Measurements from ENCODE around the gene AKAP6. TPM values are rescaled to one million over a fixed set of nuclear protein-coding genes. Genes with fewer than 3 reads are reported as not detected.

Gene AKAP6
- total RNA-seq, 1 experiment from 2014 or later: 1.9 TPM

DNA sequence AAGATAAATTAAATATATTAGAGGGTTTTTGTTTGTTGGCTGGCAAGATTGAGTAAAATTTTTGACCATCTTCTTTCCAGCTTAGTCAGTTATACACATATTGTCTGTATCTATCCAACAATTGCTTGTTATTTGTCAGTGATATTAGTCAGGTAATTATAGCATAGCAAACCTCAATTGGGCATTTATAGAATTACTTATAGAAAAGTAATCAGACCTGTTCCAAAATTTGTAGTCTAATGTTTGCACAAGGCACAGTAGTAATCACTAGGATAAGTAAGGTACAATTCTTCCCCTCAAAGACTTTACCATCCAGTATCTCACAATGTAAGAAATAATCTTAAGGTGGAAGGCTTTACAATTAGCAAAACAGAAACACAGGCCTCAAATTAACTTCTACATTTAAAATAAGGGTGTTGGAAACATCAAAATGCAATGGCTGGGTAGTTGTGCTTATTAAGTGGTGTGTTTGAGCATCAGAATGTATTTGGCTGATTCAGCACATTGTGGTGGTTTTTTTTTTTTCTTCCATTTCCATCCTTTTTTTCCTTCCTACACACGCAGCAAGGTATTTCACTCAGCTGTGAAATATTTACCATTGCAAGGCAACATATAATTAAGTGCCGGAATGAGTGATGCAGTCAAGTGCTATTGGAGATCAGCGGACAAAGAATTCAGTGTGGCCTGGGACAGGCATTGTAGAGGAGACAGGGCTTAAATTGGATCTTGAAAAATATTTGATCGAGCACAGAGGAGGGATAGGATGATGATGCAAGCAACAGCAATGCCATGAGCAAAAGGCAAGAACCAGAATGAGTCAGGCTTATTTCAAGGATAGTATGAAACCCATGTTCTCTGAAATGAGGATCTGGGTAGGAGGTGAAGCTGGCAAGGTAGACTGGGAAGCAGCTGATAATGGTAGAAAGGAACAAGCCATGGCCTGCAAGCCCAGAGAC is 178.2 kb downstream of the AKAP6 start:
- Histone ChIP-seq H2AFZ (ENCODE audit: low read depth, low read length, poor library complexity, severe bottlenecking) (no peak overlapping the region), H3K27me3 (ENCODE audit: insufficient read depth, low read length) (no peaks in the 10 kb centered on the region), H3K79me2 (ENCODE audit: insufficient read depth, low read length) (no peaks in the 10 kb centered on the region), H3K36me3 (ENCODE audit: control insufficient read depth in 1 of 2, insufficient read depth in 2 of 2, low read length in 2 of 2) (no peaks in the 10 kb centered on the region), H3K9me2 (ENCODE audit: insufficient read depth) (no peaks in the 10 kb centered on the region), H3K9ac (ENCODE audit: low read length) (no peak overlapping the region), H4K20me1 (ENCODE audit: insufficient read depth) (no peaks in the 10 kb centered on the region; the same call in 1 of the 2 replicates), H3K4me1 (ENCODE audit: control insufficient read depth in 1 of 2, insufficient read depth in 2 of 2, low read length in 2 of 2) (no peaks in the 10 kb centered on the region), H3K27ac (ENCODE audit: low read depth, low read length) (no peak overlapping the region), H3K9me3 (ENCODE audit: control insufficient read depth in 1 of 2, insufficient read depth in 1 of 2, low read depth in 1 of 2, low read length in 2 of 2) (no peaks in the 10 kb centered on the region), H3K4me2 (ENCODE audit: low read length) (no peak overlapping the region), H3K4me3 (replicated peaks in 1 of 2; ENCODE audit: low read depth in 1 of 2, low read length in 2 of 2) (no peak overlapping the region)
- intact Hi-C loops (cut with micrococcal nuclease): no loop called here
- ChIA-PET POLR2A (no interaction called here), RAD21 (ENCODE audit: low non-redundant PET in 1 of 2, low total read pairs in 2 of 2, uncharacterized antibody in 2 of 2, unreplicated experiment in 2 of 2) (no interaction called here), CTCF (no interaction called here)
- BruUV-seq (replicated peaks): no TSS peak
- DNase-seq (ENCODE audit: low read depth, low spot score): peak; percentile 33
- ATAC-seq: no peak
- TF ChIP-seq ELF1 (IDR thresholded peaks at IDR 0.05; ENCODE audit: borderline replicate concordance, low read depth) (no peak), JUND (IDR thresholded peaks at IDR 0.05) (no peak), ZNF274 (IDR thresholded peaks at IDR 0.05; ENCODE audit: low read depth, low read length) (no peak), YY1 (IDR thresholded peaks at IDR 0.05; ENCODE audit: extremely low read depth, insufficient replicate concordance, low read depth, low read length) (no peak), FOSL1 (IDR thresholded peaks at IDR 0.05; ENCODE audit: low read depth) (peak; percentile 15; the same call in 1 of the 2 replicates), EZH2 (IDR thresholded peaks at IDR 0.05) (no peak), SRF (IDR thresholded peaks at IDR 0.05; ENCODE audit: low read depth) (no peak), SP1 (IDR thresholded peaks at IDR 0.05; ENCODE audit: low read depth) (0 out of 2 replicates have a peak, but pooled peaks have one; percentile 30), CBX3 (IDR thresholded peaks at IDR 0.05; ENCODE audit: low read depth) (0 out of 2 replicates have a peak, but pooled peaks have one; percentile 15), SIN3A (IDR thresholded peaks at IDR 0.05; ENCODE audit: low read depth) (no peak), POLR2AphosphoS5 (IDR thresholded peaks at IDR 0.05; ENCODE audit: low read depth, low read length) (no peak), ZFX (IDR thresholded peaks at IDR 0.05) (no peak), EGR1 (IDR thresholded peaks at IDR 0.05; ENCODE audit: low read depth) (no peak), RAD21 (IDR thresholded peaks at IDR 0.05; ENCODE audit: low read depth) (no peak), EZH2phosphoT487 (IDR thresholded peaks at IDR 0.05; ENCODE audit: borderline replicate concordance) (no peak)
- TF ChIP-seq, protein P1, sequence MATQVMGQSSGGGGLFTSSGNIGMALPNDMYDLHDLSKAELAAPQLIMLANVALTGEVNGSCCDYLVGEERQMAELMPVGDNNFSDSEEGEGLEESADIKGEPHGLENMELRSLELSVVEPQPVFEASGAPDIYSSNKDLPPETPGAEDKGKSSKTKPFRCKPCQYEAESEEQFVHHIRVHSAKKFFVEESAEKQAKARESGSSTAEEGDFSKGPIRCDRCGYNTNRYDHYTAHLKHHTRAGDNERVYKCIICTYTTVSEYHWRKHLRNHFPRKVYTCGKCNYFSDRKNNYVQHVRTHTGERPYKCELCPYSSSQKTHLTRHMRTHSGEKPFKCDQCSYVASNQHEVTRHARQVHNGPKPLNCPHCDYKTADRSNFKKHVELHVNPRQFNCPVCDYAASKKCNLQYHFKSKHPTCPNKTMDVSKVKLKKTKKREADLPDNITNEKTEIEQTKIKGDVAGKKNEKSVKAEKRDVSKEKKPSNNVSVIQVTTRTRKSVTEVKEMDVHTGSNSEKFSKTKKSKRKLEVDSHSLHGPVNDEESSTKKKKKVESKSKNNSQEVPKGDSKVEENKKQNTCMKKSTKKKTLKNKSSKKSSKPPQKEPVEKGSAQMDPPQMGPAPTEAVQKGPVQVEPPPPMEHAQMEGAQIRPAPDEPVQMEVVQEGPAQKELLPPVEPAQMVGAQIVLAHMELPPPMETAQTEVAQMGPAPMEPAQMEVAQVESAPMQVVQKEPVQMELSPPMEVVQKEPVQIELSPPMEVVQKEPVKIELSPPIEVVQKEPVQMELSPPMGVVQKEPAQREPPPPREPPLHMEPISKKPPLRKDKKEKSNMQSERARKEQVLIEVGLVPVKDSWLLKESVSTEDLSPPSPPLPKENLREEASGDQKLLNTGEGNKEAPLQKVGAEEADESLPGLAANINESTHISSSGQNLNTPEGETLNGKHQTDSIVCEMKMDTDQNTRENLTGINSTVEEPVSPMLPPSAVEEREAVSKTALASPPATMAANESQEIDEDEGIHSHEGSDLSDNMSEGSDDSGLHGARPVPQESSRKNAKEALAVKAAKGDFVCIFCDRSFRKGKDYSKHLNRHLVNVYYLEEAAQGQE (IDR thresholded peaks at IDR 0.05; ENCODE audit: low read depth): no peak
- TF ChIP-seq, protein P2, sequence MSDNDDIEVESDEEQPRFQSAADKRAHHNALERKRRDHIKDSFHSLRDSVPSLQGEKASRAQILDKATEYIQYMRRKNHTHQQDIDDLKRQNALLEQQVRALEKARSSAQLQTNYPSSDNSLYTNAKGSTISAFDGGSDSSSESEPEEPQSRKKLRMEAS (IDR thresholded peaks at IDR 0.05): peak; percentile 54
- TF ChIP-seq, protein P3, sequence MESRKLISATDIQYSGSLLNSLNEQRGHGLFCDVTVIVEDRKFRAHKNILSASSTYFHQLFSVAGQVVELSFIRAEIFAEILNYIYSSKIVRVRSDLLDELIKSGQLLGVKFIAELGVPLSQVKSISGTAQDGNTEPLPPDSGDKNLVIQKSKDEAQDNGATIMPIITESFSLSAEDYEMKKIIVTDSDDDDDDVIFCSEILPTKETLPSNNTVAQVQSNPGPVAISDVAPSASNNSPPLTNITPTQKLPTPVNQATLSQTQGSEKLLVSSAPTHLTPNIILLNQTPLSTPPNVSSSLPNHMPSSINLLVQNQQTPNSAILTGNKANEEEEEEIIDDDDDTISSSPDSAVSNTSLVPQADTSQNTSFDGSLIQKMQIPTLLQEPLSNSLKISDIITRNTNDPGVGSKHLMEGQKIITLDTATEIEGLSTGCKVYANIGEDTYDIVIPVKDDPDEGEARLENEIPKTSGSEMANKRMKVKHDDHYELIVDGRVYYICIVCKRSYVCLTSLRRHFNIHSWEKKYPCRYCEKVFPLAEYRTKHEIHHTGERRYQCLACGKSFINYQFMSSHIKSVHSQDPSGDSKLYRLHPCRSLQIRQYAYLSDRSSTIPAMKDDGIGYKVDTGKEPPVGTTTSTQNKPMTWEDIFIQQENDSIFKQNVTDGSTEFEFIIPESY (IDR thresholded peaks at IDR 0.05; ENCODE audit: extremely low read depth, insufficient replicate concordance, low read length): no peak
- TF ChIP-seq, protein P4, sequence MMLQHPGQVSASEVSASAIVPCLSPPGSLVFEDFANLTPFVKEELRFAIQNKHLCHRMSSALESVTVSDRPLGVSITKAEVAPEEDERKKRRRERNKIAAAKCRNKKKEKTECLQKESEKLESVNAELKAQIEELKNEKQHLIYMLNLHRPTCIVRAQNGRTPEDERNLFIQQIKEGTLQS (IDR thresholded peaks at IDR 0.05): 0 out of 2 replicates have a peak, but pooled peaks have one; percentile 54
